A549 (cell line): ENCODE results near the gene GMDS. TPM values are rescaled to one million over a fixed set of nuclear protein-coding genes. Genes with fewer than 3 reads are reported as not detected.

Source experiments
- ATAC-seq, 2 experiments: fragments of 200-7000 bp in 1 of 2; fragments of >200 bp in 1 of 2; cut with Nextera tagmentation in 1 of 2; cut with Tn5 transposase in 1 of 2; 3 replicates each; pipeline versions ENCODE4 v1.8.0 to v1.9.1; 2018 to 2020; ENCODE audit warnings: mild to moderate bottlenecking in 1 of 2, moderate library complexity in 1 of 2
- CTCF ChIA-PET: fragments of 300-600 bp; sonication (Branson Sonifier 250); formaldehyde crosslinking; extraction: SDS; loops from one replicate; lab custom pipeline; 2021; ENCODE audit warnings: antibody characterized with exemption, inconsistent platforms; lab: Yijun Ruan, JAX
- POLR2A ChIA-PET: fragments of 350-600 bp; formaldehyde crosslinking; extraction: SDS; loops from one replicate; lab custom pipeline; 2021; ENCODE audit warnings: antibody characterized with exemption, inconsistent platforms; lab: Yijun Ruan, JAX
- DNase-seq, 2 experiments: peaks; one replicate each; pipeline versions ENCODE4 v3.0.0 to v3.0.0-alpha.2; 2011 to 2016; ENCODE audit warnings: low read depth in 1 of 2, low spot score in 1 of 2
- FAIRE-seq: peaks from 2 replicates; lab custom pipeline; 2011; peaks lifted over from hg19 to GRCh38; lab: Jason Lieb, UNC
- H3K27ac ChIP-seq, 2 experiments: fragments of >200 bp; sonication (Bioruptor Twin); formaldehyde crosslinking; 3 replicates each; pipeline ENCODE4 v1.5.1; 2016 to 2017
- H3K4me1 ChIP-seq: fragments of >200 bp; sonication (Bioruptor Twin); formaldehyde crosslinking; 3 replicates; pipeline ENCODE4 v1.6.1; 2016
- H3K4me2 ChIP-seq: fragments of >200 bp; sonication (Bioruptor Twin); formaldehyde crosslinking; 3 replicates; pipeline ENCODE4 v1.6.1; 2016
- H3K4me3 ChIP-seq: fragments of >200 bp; sonication (Bioruptor Twin); formaldehyde crosslinking; 3 replicates; pipeline ENCODE4 v1.5.1; 2016
- H3K9me3 ChIP-seq: fragments of >200 bp; sonication (Bioruptor Twin); formaldehyde crosslinking; 3 replicates; pipeline ENCODE4 v1.6.1; 2016
- ATOH8 ChIP-seq: fragments of 250-450 bp; sonication (Bioruptor Pico); IDR thresholded peaks from 2 replicates; pipeline ENCODE4 v1.5.0; 2020; ENCODE audit warnings: low read depth, mild to moderate bottlenecking, moderate library complexity
- EHMT2 ChIP-seq: fragments of 200-600 bp; sonication (generic); IDR thresholded peaks from 2 replicates; pipeline ENCODE4 v1.6.1; 2016; ENCODE audit warnings: antibody characterized with exemption, low read depth, mild to moderate bottlenecking, moderate library complexity
- ELK1 ChIP-seq: fragments of 150-350 bp; IDR thresholded peaks from 2 replicates; pipeline ENCODE4 v1.6.1; 2014; ENCODE audit warnings: low read depth, mild to moderate bottlenecking, low read length
- EP300 ChIP-seq, 2 experiments: fragments of >200 bp; sonication (Bioruptor Twin); formaldehyde crosslinking; IDR thresholded peaks; 2 replicates in 1 of 2; 3 replicates in 1 of 2; pipeline ENCODE4 v1.6.1; 2016 to 2017
- FOSB ChIP-seq: fragments of 250-450 bp; sonication (Bioruptor Pico); IDR thresholded peaks from 2 replicates; pipeline ENCODE4 v1.5.0; 2020; ENCODE audit warnings: mild to moderate bottlenecking, moderate library complexity
- HES2 ChIP-seq: fragments of >200 bp; sonication (Bioruptor Twin); formaldehyde crosslinking; IDR thresholded peaks from 2 replicates; pipeline ENCODE4 v1.6.1; 2016
- HEYL ChIP-seq: fragments of 250-450 bp; sonication (Bioruptor Pico); IDR thresholded peaks from 2 replicates; pipeline ENCODE4 v1.8.0; 2021; ENCODE audit warnings: mild to moderate bottlenecking, moderate library complexity
- HOXA7 ChIP-seq: fragments of 250-450 bp; sonication (Bioruptor Pico); IDR thresholded peaks from 2 replicates; pipeline ENCODE4 v1.5.0; 2020; ENCODE audit warnings: mild to moderate bottlenecking, moderate library complexity
- JUN ChIP-seq, 2 experiments: fragments of >200 bp; sonication (Bioruptor Twin); formaldehyde crosslinking; IDR thresholded peaks; 2 replicates in 1 of 2; 3 replicates in 1 of 2; pipeline ENCODE4 v1.6.1; 2016 to 2017
- KDM1A ChIP-seq: fragments of 200-600 bp; sonication (generic); IDR thresholded peaks from 2 replicates; pipeline ENCODE4 v1.6.1; 2016; ENCODE audit warnings: low read depth, mild to moderate bottlenecking
- MAFK ChIP-seq: fragments of 450-650 bp; IDR thresholded peaks from 2 replicates; pipeline ENCODE4 v1.6.1; 2014; ENCODE audit not compliant: partially characterized antibody
- MYC ChIP-seq: IDR thresholded peaks from 2 replicates; pipeline ENCODE4 v1.6.1; 2012; ENCODE audit warnings: mild to moderate bottlenecking, inconsistent platforms, low read length, improper control_type of control experiment, borderline replicate concordance
- NR3C1 ChIP-seq: fragments of >200 bp; sonication (Bioruptor Twin); formaldehyde crosslinking; IDR thresholded peaks from 3 replicates; pipeline ENCODE4 v1.6.1; 2017
- PBX3 ChIP-seq: IDR thresholded peaks from 2 replicates; pipeline ENCODE4 v1.6.1; 2012
- PHF8 ChIP-seq: fragments of 200-600 bp; sonication (generic); IDR thresholded peaks from 2 replicates; pipeline ENCODE4 v1.6.1; 2016; ENCODE audit warnings: low read depth, mild to moderate bottlenecking, antibody characterized with exemption, moderate library complexity, borderline replicate concordance
- POLR2AphosphoS2 ChIP-seq: conservative IDR thresholded peaks from 2 replicates; pipeline ENCODE4 v1.6.1; 2012; ENCODE audit warnings: low read length, improper control_type of control experiment, inconsistent platforms
- RNF2 ChIP-seq: fragments of 200-600 bp; sonication (generic); IDR thresholded peaks from 2 replicates; pipeline ENCODE4 v1.6.1; 2016; ENCODE audit warnings: low read depth, mild to moderate bottlenecking, antibody characterized with exemption, moderate library complexity, borderline replicate concordance
- SMC3 ChIP-seq: fragments of >200 bp; sonication (Bioruptor Twin); formaldehyde crosslinking; IDR thresholded peaks from 3 replicates; pipeline ENCODE4 v1.6.1; 2018; ENCODE audit warnings: inconsistent platforms
- TFCP2L1 ChIP-seq: fragments of 250-450 bp; sonication (Bioruptor Pico); IDR thresholded peaks from 2 replicates; pipeline ENCODE4 v1.5.0; 2021; ENCODE audit warnings: mild to moderate bottlenecking
- ZC3H11A ChIP-seq: fragments of 450-650 bp; IDR thresholded peaks from 2 replicates; pipeline ENCODE4 v1.6.1; 2014; ENCODE audit warnings: antibody characterized with exemption, mild to moderate bottlenecking
- WGBS: methylation state at CpG from one replicate; pipeline ENCODE4 v1.1.6; 2017; ENCODE audit errors: missing lambda C conversion rate; 5-methylcytosine and 5-hydroxymethylcytosine counted together
- polyA plus RNA-seq, 4 experiments: library from polyadenylated mRNA; depleted of rRNA in 3 of 4; stranded (reverse); fragments of >200 nt; fragmentation: RNase III in 1 of 4; extraction: RNeasy Plus Mini Kit Qiagen cat#74134 plus additional on column Dnase treatment in 1 of 4; gene quantifications; 2 replicates in 3 of 4; 3 replicates in 1 of 4; pipeline ENCODE4 v1.2.3, GENCODE V29; 2011 to 2017

The GMDS gene
- polyA plus RNA-seq, 2 of the 4 experiments (the other 2 are of a cell fraction) = 9.9 to 12.4 TPM

- WGBS = 64% methylated on average over 1 of the region's 1 CpG
- ATAC-seq (no peak), FAIRE-seq (no peak), DNase-seq (no peak)
- TF ChIP-seq ELK1 (no peak), TFCP2L1 (no peak), HEYL (CRISPR knock-in tag) (no peak), POLR2AphosphoS2 (no peak), SMC3 (no peak), JUN (IDR thresholded peaks at IDR 0.05) (no peak), EHMT2 (no peak), RNF2 (no peak), MYC (no peak), HES2 (no peak), ATOH8 (CRISPR knock-in tag) (no peak)
- H3K4me1 ChIP-seq = no peaks in the 10 kb centered on the region
- CTCF ChIA-PET = interaction anchor here (1.0 kb wide), 1 partner anchor 14 kb away, joined by 3 read pairs; no protein-coding TSS in a partner anchor
- no peak overlapping the region for H3K27ac ChIP-seq
- POLR2A ChIA-PET = no interaction called here
- H3K4me3 ChIP-seq = no peak overlapping the region
- no peaks in the 10 kb centered on the region for H3K9me3 ChIP-seq
- H3K4me2 ChIP-seq = no peak overlapping the region
Measured at GRCh38 chr6:2118136-2118535, 127.3 kb downstream of the GMDS start.

- no peak overlapping the region for H3K4me2 ChIP-seq
- H3K9me3 ChIP-seq = no peaks in the 10 kb centered on the region
- TF ChIP-seq EP300 (IDR thresholded peaks at IDR 0.05) = no peak
- TF ChIP-seq TFCP2L1 = no peak
- TF ChIP-seq FOSB (CRISPR knock-in tag) = no peak
- peak; percentile 52 for TF ChIP-seq MAFK
- ATAC-seq = no peak
- no peak overlapping the region for H3K27ac ChIP-seq
- no peaks in the 10 kb centered on the region for H3K4me1 ChIP-seq
- FAIRE-seq = no peak
- no peak overlapping the region for H3K4me3 ChIP-seq
- ChIA-PET CTCF (no interaction called here), POLR2A (no interaction called here)
- DNase-seq = no peak
- 90% methylated on average over 7 of the region's 7 CpGs for WGBS
Measured at GRCh38 chr6:2117447-2117846, 128.0 kb downstream of the GMDS start.

- TF ChIP-seq HOXA7 (no peak), PBX3 (no peak), NR3C1 (no peak), RNF2 (no peak), SMC3 (no peak), ZC3H11A (no peak), KDM1A (no peak), PHF8 (no peak), MAFK (no peak)
- Histone ChIP-seq H3K4me2 (no peak overlapping the region), H3K4me1 (peaks cover 2% of the 10 kb centered on the region; the same call in 2 of the 3 replicates), H3K9me3 (no peaks in the 10 kb centered on the region), H3K27ac (no peak overlapping the region), H3K4me3 (no peak overlapping the region)
- DNase-seq (no peak), FAIRE-seq (no peak), ATAC-seq (no peak)
- WGBS = 60% methylated on average over 2 of the region's 2 CpGs
- ChIA-PET CTCF (interaction anchor here (0.7 kb wide), 1 partner anchor 10 kb away, joined by 3 read pairs; no protein-coding TSS in a partner anchor), POLR2A (no interaction called here)
Measured at GRCh38 chr6:2116496-2116895, 128.9 kb downstream of the GMDS start.
